Stimulated activated CD4-positive, alpha-beta T cell treated with anti-CD3 and anti-CD28 coated beads, Interleukin-4, amount 100 ng/mL, for 4 hours (primary cell): ENCODE data around the gene RPGR.

ENCODE experiments used
- DNase-seq, 2 experiments: peaks; one replicate each; pipeline ENCODE4 v3.0.0-alpha.2; 2020

Gene RPGR, protein sequence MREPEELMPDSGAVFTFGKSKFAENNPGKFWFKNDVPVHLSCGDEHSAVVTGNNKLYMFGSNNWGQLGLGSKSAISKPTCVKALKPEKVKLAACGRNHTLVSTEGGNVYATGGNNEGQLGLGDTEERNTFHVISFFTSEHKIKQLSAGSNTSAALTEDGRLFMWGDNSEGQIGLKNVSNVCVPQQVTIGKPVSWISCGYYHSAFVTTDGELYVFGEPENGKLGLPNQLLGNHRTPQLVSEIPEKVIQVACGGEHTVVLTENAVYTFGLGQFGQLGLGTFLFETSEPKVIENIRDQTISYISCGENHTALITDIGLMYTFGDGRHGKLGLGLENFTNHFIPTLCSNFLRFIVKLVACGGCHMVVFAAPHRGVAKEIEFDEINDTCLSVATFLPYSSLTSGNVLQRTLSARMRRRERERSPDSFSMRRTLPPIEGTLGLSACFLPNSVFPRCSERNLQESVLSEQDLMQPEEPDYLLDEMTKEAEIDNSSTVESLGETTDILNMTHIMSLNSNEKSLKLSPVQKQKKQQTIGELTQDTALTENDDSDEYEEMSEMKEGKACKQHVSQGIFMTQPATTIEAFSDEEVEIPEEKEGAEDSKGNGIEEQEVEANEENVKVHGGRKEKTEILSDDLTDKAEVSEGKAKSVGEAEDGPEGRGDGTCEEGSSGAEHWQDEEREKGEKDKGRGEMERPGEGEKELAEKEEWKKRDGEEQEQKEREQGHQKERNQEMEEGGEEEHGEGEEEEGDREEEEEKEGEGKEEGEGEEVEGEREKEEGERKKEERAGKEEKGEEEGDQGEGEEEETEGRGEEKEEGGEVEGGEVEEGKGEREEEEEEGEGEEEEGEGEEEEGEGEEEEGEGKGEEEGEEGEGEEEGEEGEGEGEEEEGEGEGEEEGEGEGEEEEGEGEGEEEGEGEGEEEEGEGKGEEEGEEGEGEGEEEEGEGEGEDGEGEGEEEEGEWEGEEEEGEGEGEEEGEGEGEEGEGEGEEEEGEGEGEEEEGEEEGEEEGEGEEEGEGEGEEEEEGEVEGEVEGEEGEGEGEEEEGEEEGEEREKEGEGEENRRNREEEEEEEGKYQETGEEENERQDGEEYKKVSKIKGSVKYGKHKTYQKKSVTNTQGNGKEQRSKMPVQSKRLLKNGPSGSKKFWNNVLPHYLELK

GRCh38 chrX:38327007-38327774 is at the start of gene RPGR:
Gene RPGR (minus strand): TSS chrX:38327509. CDS start chrX:38327367, 142 bp downstream.
- DNase-seq: peak; percentile 85 to 86

DNA sequence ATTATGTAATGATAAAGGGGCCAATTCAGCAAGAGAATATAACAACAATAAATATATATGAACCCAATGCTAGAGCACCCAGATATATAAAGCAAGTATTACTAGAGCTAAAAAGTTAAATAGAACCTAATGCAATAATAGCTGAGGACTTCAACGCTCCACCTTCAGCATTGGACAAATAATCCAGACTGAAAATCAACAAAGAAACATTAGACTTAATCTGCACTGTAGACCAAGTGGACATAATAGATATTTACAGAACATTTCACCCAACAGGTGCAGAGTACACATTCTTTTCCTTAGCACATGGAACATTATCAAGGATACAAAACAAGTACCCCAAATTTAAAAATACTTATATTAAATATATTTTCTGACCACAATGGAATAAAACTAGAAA is 49.4 kb upstream of the RPGR start:
- DNase-seq: no peak

DNA sequence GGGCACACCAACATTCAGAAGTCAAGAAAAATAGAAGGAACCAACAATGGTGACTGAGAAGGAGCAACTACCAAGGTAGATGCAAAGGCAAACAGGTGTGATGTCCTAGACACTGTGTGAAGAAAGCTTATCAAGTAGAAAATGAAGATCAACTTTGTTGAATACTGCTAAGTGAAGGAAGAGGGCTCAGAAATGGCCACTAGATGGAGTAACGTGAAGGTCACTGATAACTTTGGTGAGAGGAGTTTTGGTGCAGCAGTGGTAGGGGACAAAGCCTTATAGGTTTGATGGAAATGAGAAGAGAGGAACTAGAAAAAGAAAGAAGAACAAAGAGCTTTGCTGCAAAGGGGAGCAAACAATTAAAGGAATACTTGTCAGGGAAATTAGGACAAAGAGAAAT is 48.6 kb upstream of the RPGR start:
- no peak for DNase-seq

DNA sequence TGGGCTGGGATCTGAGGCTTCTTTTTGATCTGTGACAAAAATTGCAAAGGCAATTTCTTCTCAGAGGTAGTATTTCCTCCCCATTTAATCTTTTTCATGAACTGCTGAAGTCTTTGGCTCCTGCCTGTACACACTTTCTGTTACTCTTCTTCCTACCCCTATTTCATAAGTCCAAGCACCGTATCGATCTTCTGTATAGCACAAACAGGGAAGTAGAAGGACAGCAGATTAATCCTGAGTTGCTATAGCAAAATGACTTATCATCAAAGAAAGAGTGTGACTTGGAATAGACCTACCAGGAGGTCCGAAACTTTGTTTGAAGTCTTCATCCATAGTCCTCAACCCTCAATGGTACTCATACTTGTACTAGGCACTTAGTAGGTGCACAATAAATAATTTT is 47.1 kb upstream of the RPGR start:
- DNase-seq: no peak

GRCh38 chrX:38371641-38372040 is 44.3 kb upstream of the RPGR start:
- no peak for DNase-seq

GRCh38 chrX:38368774-38369173 is 41.5 kb upstream of the RPGR start:
- no peak for DNase-seq

DNA sequence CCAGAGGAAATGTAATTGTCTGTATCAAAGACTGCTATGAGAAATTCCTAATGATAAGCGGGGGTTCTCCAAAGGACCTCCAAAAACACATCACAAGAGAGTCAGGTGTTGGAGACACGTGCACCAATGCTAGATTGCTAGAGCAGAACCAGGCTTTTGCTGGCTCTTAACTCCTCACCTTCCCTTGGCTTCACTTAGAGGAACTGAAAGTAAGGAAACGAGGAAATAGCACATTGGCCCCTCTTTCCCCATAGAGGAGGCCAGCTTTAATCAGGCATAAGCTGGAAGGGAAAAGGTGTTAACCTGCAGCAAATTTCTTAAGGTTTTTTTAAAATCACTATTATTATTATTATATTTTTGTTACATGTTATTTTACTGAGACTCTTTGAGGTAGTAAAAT is 38.6 kb upstream of the RPGR start:
- no peak for DNase-seq

GRCh38 chrX:38363046-38363445 is 35.7 kb upstream of the RPGR start:
- DNase-seq: no peak

GRCh38 chrX:38357747-38358673 is 30.7 kb upstream of the RPGR start:
- no peak for DNase-seq

- no peak for DNase-seq
Measured at GRCh38 chrX:38356401-38356800, 29.1 kb upstream of the RPGR start.

DNA sequence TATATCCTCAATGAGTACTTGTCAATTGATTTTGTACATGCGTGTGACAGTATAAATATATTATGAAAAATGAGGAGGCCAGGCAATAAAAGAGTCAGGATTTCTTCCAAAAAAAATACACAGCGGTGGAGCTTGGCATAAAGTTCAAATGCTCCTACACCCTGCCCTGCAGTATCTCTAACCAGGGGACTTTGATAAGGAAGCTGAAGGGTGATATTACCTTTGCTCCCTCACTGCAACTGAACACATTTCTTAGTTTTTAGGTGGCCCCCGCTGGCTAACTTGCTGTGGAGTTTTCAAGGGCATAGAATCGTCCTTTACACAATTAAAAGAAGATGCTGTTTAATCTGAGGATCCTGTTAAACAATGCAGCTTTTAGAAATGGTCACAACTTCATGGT is 25.1 kb upstream of the RPGR start, which contains the start of gene OTC:
OTC (plus strand) TSS at position 243 of the 400 bp plus-strand sequence; CDS start at position 336, 93 bp downstream.
- DNase-seq: no peak

DNA sequence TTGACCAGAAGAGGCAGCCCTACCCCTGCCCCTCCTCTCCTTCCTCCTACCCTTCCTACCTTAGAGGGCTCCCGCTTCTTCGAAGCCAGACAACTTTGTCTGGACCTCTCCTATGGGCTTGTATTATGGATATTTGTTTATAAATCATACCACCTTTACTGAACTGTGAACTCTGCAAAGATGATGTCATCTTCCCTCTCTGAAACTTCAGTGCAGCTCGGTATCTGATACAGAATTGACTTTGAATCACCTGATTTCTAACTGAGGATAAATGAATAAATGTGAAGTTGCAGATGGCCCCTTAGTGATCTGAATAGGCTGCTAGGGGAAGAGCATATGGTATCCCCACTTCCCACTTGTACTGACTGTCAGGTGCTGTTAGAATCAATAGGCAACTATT is 24.0 kb upstream of the RPGR start:
- no peak for DNase-seq

DNA sequence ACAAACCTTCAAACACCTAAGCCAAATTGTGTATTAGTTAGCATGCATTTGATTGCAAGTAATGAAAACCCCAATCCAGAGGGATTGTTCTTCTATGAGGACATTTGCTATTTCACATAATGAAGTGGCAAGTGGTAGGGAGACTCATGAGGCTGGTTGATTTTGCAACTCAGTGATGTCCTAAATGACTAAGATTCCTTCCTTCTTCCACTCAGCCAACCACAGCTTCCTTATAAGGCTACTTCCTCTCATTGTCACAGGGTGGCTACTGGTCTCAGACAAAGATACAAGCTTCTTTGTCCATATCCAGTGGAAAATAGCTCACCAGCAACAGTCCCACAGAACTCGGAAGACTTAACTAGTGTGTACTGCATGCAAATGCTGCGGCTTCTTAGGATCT is 19.8 kb upstream of the RPGR start:
- no peak for DNase-seq

DNA sequence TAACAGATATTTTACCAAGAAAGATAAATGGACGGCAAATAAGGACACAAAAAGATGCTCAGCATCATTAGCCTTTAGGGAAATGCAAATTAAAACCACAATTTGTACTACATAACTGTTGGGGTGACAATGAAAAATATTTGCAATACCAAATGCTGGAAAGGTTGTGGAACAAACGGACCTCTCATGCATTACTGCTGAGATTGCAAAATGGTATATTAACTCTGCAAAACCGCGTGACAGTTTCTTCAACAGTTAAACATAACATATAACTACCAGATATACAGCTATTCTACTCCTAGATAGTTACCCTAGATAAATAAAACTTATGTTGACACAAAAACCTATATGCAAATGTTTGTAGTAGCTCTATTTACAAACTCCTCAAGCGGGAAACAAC is 18.8 kb upstream of the RPGR start:
- DNase-seq: no peak

GRCh38 chrX:38342853-38343778 is 15.8 kb upstream of the RPGR start:
- DNase-seq: no peak

DNA sequence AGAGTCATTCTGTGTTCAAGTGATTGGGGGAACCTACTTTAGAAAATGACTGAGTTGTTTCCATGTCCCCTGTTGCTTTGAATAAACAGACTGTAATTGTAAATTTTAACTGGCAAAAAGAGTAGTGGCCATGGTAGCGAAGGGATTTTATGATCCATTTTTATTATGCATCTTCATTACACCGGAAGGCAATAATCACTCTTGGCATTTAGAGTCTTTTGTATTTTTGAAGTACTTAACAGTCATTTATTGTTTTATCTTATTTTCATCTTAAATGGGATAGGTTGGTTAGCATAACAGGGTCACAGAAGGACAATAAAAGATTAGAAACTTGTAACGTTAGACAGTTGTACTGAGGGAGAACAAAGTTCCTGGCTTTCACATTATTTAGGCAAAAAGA is 14.1 kb upstream of the RPGR start:
- no peak for DNase-seq

DNA sequence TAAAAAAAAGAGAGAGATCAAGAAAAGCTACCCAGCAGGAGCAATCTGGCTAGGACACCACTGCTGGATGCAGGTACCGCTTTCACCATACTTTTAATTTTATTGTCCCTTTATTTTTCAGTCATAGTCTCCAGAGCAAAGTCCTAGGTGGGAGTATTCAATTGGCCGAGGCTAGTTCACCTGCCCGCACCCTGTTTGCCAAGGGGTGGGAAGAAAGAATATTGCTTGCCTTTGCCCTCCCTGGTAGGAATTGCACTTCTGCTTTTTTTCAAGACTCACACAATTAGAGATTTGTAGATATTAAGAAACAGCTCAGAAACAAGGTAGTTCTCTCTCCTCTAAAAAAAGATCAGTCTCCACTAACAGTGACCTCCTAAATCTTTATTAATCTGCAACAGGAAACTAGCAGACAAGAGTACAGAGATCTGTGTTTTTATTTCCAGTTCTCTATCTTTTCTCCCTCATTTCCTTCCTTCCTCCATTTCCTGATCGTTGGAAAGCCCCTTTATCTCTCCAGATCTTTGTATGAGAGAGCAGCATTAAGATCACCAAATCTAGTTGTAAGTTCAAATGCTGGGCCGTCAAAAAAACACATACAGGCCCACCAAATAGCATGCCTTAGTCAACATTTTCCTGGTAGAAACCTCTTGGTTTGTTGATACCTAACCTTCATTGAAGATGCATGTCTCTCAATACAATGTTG is 9.4 kb upstream of the RPGR start:
- no peak for DNase-seq

DNA sequence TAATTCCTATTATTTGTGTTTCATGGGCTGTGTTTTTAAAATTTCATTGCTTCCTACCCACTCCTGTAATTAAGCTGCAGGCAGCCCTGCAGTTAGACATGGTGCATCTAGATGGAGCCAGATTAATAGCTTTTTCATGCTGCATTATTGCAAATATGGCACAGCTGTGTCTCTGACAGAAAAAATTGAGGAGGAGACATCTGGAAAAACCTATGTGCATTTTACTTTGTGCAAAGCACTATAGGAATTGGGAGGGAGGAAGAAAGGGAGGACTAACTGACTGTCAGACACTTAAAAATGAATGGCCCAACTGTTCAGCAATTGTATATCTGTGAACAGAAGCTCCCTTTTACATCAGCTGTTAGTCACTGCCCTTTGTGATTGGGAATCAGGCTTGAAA is 8.1 kb upstream of the RPGR start:
- no peak for DNase-seq

GRCh38 chrX:38332505-38332904 is 5.2 kb upstream of the RPGR start:
- DNase-seq: no peak

DNA sequence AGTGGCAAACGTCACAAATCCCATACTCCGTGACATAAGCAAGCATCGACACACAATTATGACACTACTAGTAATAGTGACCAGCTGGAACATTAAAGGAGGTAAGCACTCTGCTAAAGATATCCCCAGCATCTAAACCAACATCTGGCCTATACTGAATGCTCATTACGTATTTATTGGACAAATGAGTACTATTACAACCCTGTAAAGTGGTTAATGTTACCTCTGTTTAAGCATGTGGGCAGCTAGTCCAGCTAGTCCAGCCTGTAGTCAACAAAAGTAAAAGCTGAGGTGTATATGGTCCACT is 419 bp upstream of the RPGR start:
- DNase-seq: no peak
